Measurements from ENCODE around the gene TRAPPC1. TPM values are rescaled to one million over a fixed set of nuclear protein-coding genes. Genes with fewer than 3 reads are reported as not detected.
A peak's percentile ranks its signal among the peaks of the same experiment; 100 is the strongest.

The TRAPPC1 gene
- total RNA-seq, 1 donor from 2014 or later: 129 TPM

GRCh38 chr17:7943291-7943690 lies 11.5 kb upstream of the TRAPPC1 start:
- H3K36me3 Mint-ChIP-seq (ENCODE audit: low read depth): peaks cover 78% of the 10 kb centered on the region
- DNase-seq: no peak
- intact Hi-C loops (cut with micrococcal nuclease): no loop called here

GRCh38 chr17:7940743-7941142 lies 9.0 kb upstream of the TRAPPC1 start:
- no peak for ATAC-seq (ENCODE audit: low read depth)
- intact Hi-C loops (cut with micrococcal nuclease): no loop called here
- no peak overlapping the region for H3K4me3 Mint-ChIP-seq
- ChIA-PET CTCF (interaction anchor here (1.6 to 1.7 kb wide), 2 partner anchors 28 to 49 kb away, joined by 4 read pairs; no protein-coding TSS in a partner anchor), POLR2A (no interaction called here)
- no peaks in the 10 kb centered on the region for H3K4me1 Mint-ChIP-seq
- TF ChIP-seq CTCF (IDR thresholded peaks at IDR 0.05): no peak
- no peaks in the 10 kb centered on the region for H3K9me3 Mint-ChIP-seq
- no peaks in the 10 kb centered on the region for H3K27me3 Mint-ChIP-seq
- DNase-seq: no peak
- peaks cover 76% of the 10 kb centered on the region for H3K36me3 Mint-ChIP-seq (ENCODE audit: low read depth)
- no peak overlapping the region for H3K27ac Mint-ChIP-seq

More at GRCh38 chr17:7943291-7943690, 11.5 kb upstream of the TRAPPC1 start:
- no peaks in the 10 kb centered on the region for H3K9me3 Mint-ChIP-seq
- H3K4me1 Mint-ChIP-seq: no peaks in the 10 kb centered on the region
- no peak overlapping the region for H3K27ac Mint-ChIP-seq
- no peak for TF ChIP-seq CTCF (IDR thresholded peaks at IDR 0.05)
- no peak for ATAC-seq (ENCODE audit: low read depth)
- no peak overlapping the region for H3K4me3 Mint-ChIP-seq
- no peaks in the 10 kb centered on the region for H3K27me3 Mint-ChIP-seq
- ChIA-PET CTCF (interaction anchor here (0.9 kb wide), 1 partner anchor 46 kb away, joined by 3 read pairs; no protein-coding TSS in a partner anchor), POLR2A (interaction anchor here (0.7 kb wide), 1 partner anchor 382 kb away, joined by 3 read pairs; no protein-coding TSS in a partner anchor)

GRCh38 chr17:7940034-7940433 lies 8.3 kb upstream of the TRAPPC1 start:
- ATAC-seq (ENCODE audit: low read depth) (no peak), DNase-seq (no peak)
- Mint-ChIP-seq H3K9me3 (no peaks in the 10 kb centered on the region), H3K27me3 (no peaks in the 10 kb centered on the region), H3K27ac (no peak overlapping the region), H3K36me3 (ENCODE audit: low read depth) (peaks cover 73% of the 10 kb centered on the region), H3K4me3 (no peak overlapping the region), H3K4me1 (peaks cover 3% of the 10 kb centered on the region)
- no peak for TF ChIP-seq CTCF (IDR thresholded peaks at IDR 0.05)
- ChIA-PET POLR2A (no interaction called here), CTCF (interaction anchor here (1.6 to 1.7 kb wide), 2 partner anchors 27 to 50 kb away, joined by 4 read pairs; no protein-coding TSS in a partner anchor)
- intact Hi-C loops (cut with micrococcal nuclease): no loop called here

GRCh38 chr17:7935859-7936258 lies 4.1 kb upstream of the TRAPPC1 start:
- Mint-ChIP-seq H3K27me3 (no peaks in the 10 kb centered on the region), H3K27ac (no peak overlapping the region), H3K36me3 (ENCODE audit: low read depth) (peaks cover 49% of the 10 kb centered on the region), H3K9me3 (no peaks in the 10 kb centered on the region), H3K4me3 (no peak overlapping the region), H3K4me1 (peaks cover 35% of the 10 kb centered on the region)
- CTCF ChIA-PET: no interaction called here
- intact Hi-C loops (cut with micrococcal nuclease): no loop called here
- POLR2A ChIA-PET: interaction anchor here (0.6 kb wide), 1 partner anchor 20 kb away, joined by 3 read pairs; the partner anchor contains the start of gene RNF227
- no peak for TF ChIP-seq CTCF (IDR thresholded peaks at IDR 0.05)
- no peak for ATAC-seq (ENCODE audit: low read depth)
- DNase-seq: no peak

GRCh38 chr17:7932949-7933348 lies 1.2 kb upstream of the TRAPPC1 start:
- Mint-ChIP-seq H3K27ac (peak overlapping the region; percentile 92), H3K4me1 (peaks cover 48% of the 10 kb centered on the region), H3K36me3 (ENCODE audit: low read depth) (peaks cover 42% of the 10 kb centered on the region), H3K27me3 (no peaks in the 10 kb centered on the region), H3K9me3 (no peaks in the 10 kb centered on the region), H3K4me3 (peak overlapping the region; percentile 97)
- intact Hi-C loops (cut with micrococcal nuclease): loop anchor here (1.0 to 5.0 kb wide), 10 partner anchors 11 to 450 kb away; partner anchors contain the start of genes NAA38, RANGRF, RPL26 and SAT2
- no peak for TF ChIP-seq CTCF (IDR thresholded peaks at IDR 0.05)
- POLR2A ChIA-PET: interaction anchor here (0.6 to 3.9 kb wide), 15 partner anchors 10 to 507 kb away, joined by 3 to 58 read pairs (median 6); partner anchors contain the start of genes CTC1, CYB5D1, NAA38 and RNF227
- ATAC-seq (ENCODE audit: low read depth): no peak
- CTCF ChIA-PET: interaction anchor here (0.8 to 3.8 kb wide), 9 partner anchors 11 to 246 kb away, joined by 3 to 29 read pairs (median 5); partner anchors contain the start of genes RNF227 and TP53
- peak; percentile 23 for DNase-seq

Data from activated B cell treated with CpG ODN at 0.5 μM for 24 hours (primary cell).